GM12878 (cell line): ENCODE measurements around the gene ATP1B1. TPM values are rescaled to one million over a fixed set of nuclear protein-coding genes. Genes with fewer than 3 reads are reported as not detected.

ENCODE experiments used
- ATAC-seq: fragments of 200-7000 bp; cut with Tn5 transposase; 3 replicates; pipeline ENCODE4 v1.9.1; 2020; ENCODE audit warnings: mild to moderate bottlenecking, moderate library complexity
- BruUV-seq: library from RNA; stranded (reverse); fragments of 400-500 nt; replicated peaks from 2 replicates; lab custom pipeline; 2021; lab: Mats Ljungman, UMichigan
- CTCF ChIA-PET: fragments of 300-600 bp; sonication (Branson Sonifier 250); formaldehyde crosslinking; extraction: SDS; loops from one replicate; lab custom pipeline; 2021; ENCODE audit warnings: inconsistent platforms; lab: Yijun Ruan, JAX
- POLR2A ChIA-PET: fragments of 350-600 bp; formaldehyde crosslinking; extraction: SDS; loops from one replicate; lab custom pipeline; 2021; ENCODE audit warnings: inconsistent platforms; lab: Charles Lee
- RAD21 ChIA-PET: fragments of 300-600 bp; sonication (Branson Sonifier 250); formaldehyde crosslinking; loops from one replicate; lab custom pipeline; 2023; ENCODE audit warnings: antibody characterized with exemption; ENCODE audit not compliant: unreplicated experiment; lab: Charles Lee
- SMC1A ChIA-PET: fragments of 300-600 bp; sonication (Branson Sonifier 250); formaldehyde crosslinking; loops from one replicate; lab custom pipeline; 2023; ENCODE audit not compliant: unreplicated experiment, uncharacterized antibody; lab: Charles Lee
- DNase-seq: peaks from one replicate; pipeline ENCODE4 v3.0.0-alpha.2; 2011; ENCODE audit warnings: low read depth, low spot score
- FAIRE-seq: peaks from 3 replicates; lab custom pipeline; 2011; peaks lifted over from hg19 to GRCh38; lab: Jason Lieb, UNC
- H2AFZ ChIP-seq: 2 replicates; pipeline ENCODE4 v1.6.0; 2011; ENCODE audit warnings: low read depth, low read length, control low read depth; ENCODE audit not compliant: control insufficient read depth
- H3K27ac ChIP-seq: 2 replicates; pipeline ENCODE4 v1.5.1; 2011; ENCODE audit warnings: control low read depth; ENCODE audit not compliant: control insufficient read depth, insufficient read depth
- H3K27me3 ChIP-seq, 2 experiments: replicated peaks in 1 of 2; 2 replicates each; pipeline versions ENCODE4 v1.6.0 to v1.6.1; 2011; ENCODE audit warnings: low read length in 1 of 2; ENCODE audit not compliant: control insufficient read depth in 2 of 2, insufficient read depth in 2 of 2
- H3K36me3 ChIP-seq, 2 experiments: 2 replicates each; pipeline ENCODE4 v1.5.1; 2011; ENCODE audit warnings: low read length in 1 of 2; ENCODE audit not compliant: control insufficient read depth in 2 of 2, insufficient read depth in 2 of 2
- H3K4me1 ChIP-seq: 2 replicates; pipeline ENCODE4 v1.6.1; 2011; ENCODE audit warnings: mild to moderate bottlenecking, low read length, moderate library complexity, mixed read lengths; ENCODE audit not compliant: control insufficient read depth, insufficient read depth
- H3K4me2 ChIP-seq: 2 replicates; pipeline ENCODE4 v1.6.0; 2011; ENCODE audit warnings: control low read depth; ENCODE audit not compliant: control insufficient read depth, insufficient read depth
- H3K4me3 ChIP-seq: fragments of 200-600 bp; sonication (generic); 2 replicates; pipeline ENCODE4 v1.5.1; 2016
- H3K79me2 ChIP-seq: 2 replicates; pipeline ENCODE4 v1.6.0; 2011; ENCODE audit warnings: low read length; ENCODE audit not compliant: control insufficient read depth, insufficient read depth
- H3K9ac ChIP-seq: 2 replicates; pipeline ENCODE4 v1.8.0; 2011; ENCODE audit warnings: low read length, control low read depth, mixed read lengths; ENCODE audit not compliant: control insufficient read depth, insufficient read depth
- H3K9me3 ChIP-seq: replicated peaks from 3 replicates; pipeline ENCODE4 v1.5.1; 2011; ENCODE audit warnings: mild to moderate bottlenecking, low read length; ENCODE audit not compliant: control insufficient read depth, insufficient read depth
- H4K20me1 ChIP-seq: 2 replicates; pipeline ENCODE4 v1.6.0; 2011; ENCODE audit not compliant: control insufficient read depth, insufficient read depth
- BACH1 ChIP-seq: fragments of 450-650 bp; IDR thresholded peaks from 2 replicates; pipeline ENCODE4 v1.6.1; 2017; ENCODE audit warnings: mild to moderate bottlenecking, borderline replicate concordance
- CEBPB ChIP-seq, 2 experiments: fragments of 150-350 bp in 1 of 2; IDR thresholded peaks; 2 replicates each; pipeline ENCODE4 v1.6.1; 2012 to 2014; ENCODE audit warnings: low read depth in 2 of 2, low read length in 2 of 2, borderline replicate concordance in 1 of 2, inconsistent platforms in 1 of 2
- CUX1 ChIP-seq: IDR thresholded peaks from 2 replicates; pipeline ENCODE4 v1.6.1; 2012; ENCODE audit warnings: improper control_type of control experiment, low read depth, low read length; ENCODE audit not compliant: insufficient replicate concordance
- E2F4 ChIP-seq: IDR thresholded peaks from 2 replicates; pipeline ENCODE4 v1.6.1; 2012; ENCODE audit warnings: low read depth, low read length, improper control_type of control experiment
- IKZF1 ChIP-seq: fragments of 450-650 bp; conservative IDR thresholded peaks from 2 replicates; pipeline ENCODE4 v1.6.1; 2017; ENCODE audit warnings: antibody characterized with exemption, mild to moderate bottlenecking
- LARP7 ChIP-seq: fragments of 450-650 bp; IDR thresholded peaks from 2 replicates; pipeline ENCODE4 v1.6.1; 2017; ENCODE audit warnings: mild to moderate bottlenecking
- MYB ChIP-seq: fragments of 150-350 bp; IDR thresholded peaks from 2 replicates; pipeline ENCODE4 v1.6.1; 2014; ENCODE audit warnings: mild to moderate bottlenecking, low read depth, low read length, borderline replicate concordance
- NFIC ChIP-seq: IDR thresholded peaks from 2 replicates; pipeline ENCODE4 v1.6.1; 2012; ENCODE audit warnings: low read depth, mild to moderate bottlenecking, inconsistent platforms, low read length, moderate library complexity
- SIN3A ChIP-seq: IDR thresholded peaks from 2 replicates; pipeline ENCODE4 v1.6.1; 2012; ENCODE audit warnings: low read depth, low read length, improper control_type of control experiment
- SP1 ChIP-seq: IDR thresholded peaks from one replicate; pipeline ENCODE4 v1.6.1; 2011; ENCODE audit warnings: low read depth, low read length
- SREBF2 ChIP-seq: IDR thresholded peaks from 2 replicates; pipeline ENCODE4 v1.6.1; 2012; ENCODE audit warnings: mild to moderate bottlenecking, low read length
- USF2 ChIP-seq: IDR thresholded peaks from 2 replicates; pipeline ENCODE4 v1.6.1; 2011; ENCODE audit warnings: low read depth, low read length, improper control_type of control experiment, borderline replicate concordance
- ZNF622 ChIP-seq: fragments of 450-650 bp; IDR thresholded peaks from 2 replicates; pipeline ENCODE4 v1.6.1; 2017; ENCODE audit warnings: mild to moderate bottlenecking, inconsistent platforms
- WGBS: methylation state at CpG from one replicate; pipeline ENCODE4 v1.1.6; 2016; ENCODE audit warnings: low lambda C conversion rate; ENCODE audit not compliant: insufficient replicate concordance, insufficient coverage; ENCODE audit errors: missing lambda C conversion rate; 5-methylcytosine and 5-hydroxymethylcytosine counted together
- in situ Hi-C: fragments of 300-500 bp; cut with MboI; formaldehyde crosslinking; loops from 9 replicates; pipeline ENCODE4 v1.14.3; 2018; ENCODE audit warnings: mixed read lengths
- intact Hi-C: fragments of 100-400 bp; cut with micrococcal nuclease; formaldehyde crosslinking; loops from one replicate; pipeline ENCODE4 v1.14.2; 2022; ENCODE audit not compliant: unreplicated experiment
- polyA plus RNA-seq, 11 experiments: library from polyadenylated mRNA; depleted of rRNA in 4 of 11; unstranded in 6 of 11; stranded (reverse) in 5 of 11; fragments of >200 nt; fragmentation: Nextera tagmentation in 4 of 11; fragmentation: Illumina TruSeq in 1 of 11; extraction: Ambion mirVana in 4 of 11; extraction: Trizol in 1 of 11; gene quantifications; 1 replicate in 1 of 11; 2 replicates in 10 of 11; pipeline versions ENCODE4 v1.2.1 to v1.2.3, GENCODE V29; 2011 to 2016; ENCODE audit warnings: inconsistent platforms in 2 of 11, missing spikeins in 2 of 11, low read depth in 1 of 11
- total RNA-seq, 4 experiments: library from RNA; depleted of rRNA in 3 of 4; stranded (reverse); fragments of >200 nt in 3 of 4; fragmentation: Illumina TruSeq in 1 of 4; extraction: Trizol in 1 of 4; gene quantifications; 2 replicates each; pipeline versions ENCODE4 v1.2.1 to v1.2.3, GENCODE V29; 2013 to 2021

ATP1B1 gene
- total and polyA plus RNA-seq, 10 of the 15 experiments (the other 5 are each of a cell fraction or from before 2014, with no cell fraction given): 0.84 to 14.0 (median 1.4) TPM

GRCh38 chr1:169121146-169121923, 14.8 kb downstream of the ATP1B1 start:
- Histone ChIP-seq H2AFZ (no peak overlapping the region), H3K9ac (no peak overlapping the region), H3K4me1 (no peaks in the 10 kb centered on the region; the same call in 1 of the 2 replicates), H4K20me1 (no peaks in the 10 kb centered on the region), H3K27me3 (no peaks in the 10 kb centered on the region), H3K79me2 (no peaks in the 10 kb centered on the region), H3K4me2 (no peak overlapping the region), H3K9me3 (no peaks in the 10 kb centered on the region), H3K4me3 (no peak overlapping the region), H3K36me3 (no peaks in the 10 kb centered on the region; a peak in 2 of 4 replicates), H3K27ac (no peak overlapping the region)
- in situ Hi-C loops (no loop called here), intact Hi-C loops (no loop called here)
- DNase-seq (no peak), ATAC-seq (no peak), FAIRE-seq (no peak)
- TF ChIP-seq E2F4: no peak
- TF ChIP-seq SREBF2: no peak
- no peak for TF ChIP-seq SP1
- no peak for TF ChIP-seq ZNF622
- TF ChIP-seq IKZF1: no peak
- TF ChIP-seq LARP7: no peak
- no peak for TF ChIP-seq BACH1
- no peak for TF ChIP-seq CUX1
- TF ChIP-seq NFIC: no peak
- TF ChIP-seq SIN3A: no peak
- TF ChIP-seq MYB: no peak
- TF ChIP-seq USF2: no peak
- no peak for TF ChIP-seq CEBPB (IDR thresholded peaks at IDR 0.05; ENCODE audit: borderline replicate concordance in 1 of 2, low read depth in 2 of 2, low read length in 2 of 2)
- 80% methylated on average over 6 of the region's 6 CpGs for WGBS
- ChIA-PET CTCF (interaction anchor here (1.1 to 3.5 kb wide), 5 partner anchors 10 to 484 kb away, joined by 3 to 22 read pairs (median 10); no protein-coding TSS in a partner anchor), POLR2A (interaction anchor here (0.7 to 1.5 kb wide), 2 partner anchors 10 to 12 kb away, joined by 3 to 8 read pairs; no protein-coding TSS in a partner anchor), RAD21 (interaction anchor here (0.7 to 2.2 kb wide), 6 partner anchors 12 to 518 kb away, joined by 3 to 13 read pairs (median 4); no protein-coding TSS in a partner anchor), SMC1A (interaction anchor here (0.9 to 5.9 kb wide), 6 partner anchors 12 to 484 kb away, joined by 3 to 47 read pairs (median 4); no protein-coding TSS in a partner anchor)
- no TSS peak for BruUV-seq
